Pulmonary artery endothelial cell (primary cell): ENCODE measurements around the gene PDE5A. TPM values are rescaled to one million over a fixed set of nuclear protein-coding genes. Genes with fewer than 3 reads are reported as not detected.
A peak's percentile ranks its signal among the peaks of the same experiment; 100 is the strongest.

Experiments used
- DNase-seq: peaks from one replicate; pipeline ENCODE4 v3.0.0-alpha.2; 2011; ENCODE audit warnings: low read depth, low spot score
- total RNA-seq: library from RNA; depleted of rRNA; stranded (reverse); fragments of >200 nt; gene quantifications from 2 replicates; pipeline ENCODE4 v1.2.3, GENCODE V29; 2014

PDE5A gene
- total RNA-seq, 1 donor from 2014 or later, result 6.4 TPM

GRCh38 chr4:119523399-119523798 lies 105.2 kb downstream of the PDE5A start:
- no peak for DNase-seq

GRCh38 chr4:119521268-119521667 lies 107.3 kb downstream of the PDE5A start:
- DNase-seq, result no peak

- no peak for DNase-seq
Measured at GRCh38 chr4:119518915-119519410, 109.6 kb downstream of the PDE5A start.

GRCh38 chr4:119518230-119518892 lies 110.2 kb downstream of the PDE5A start:
- DNase-seq, result no peak

GRCh38 chr4:119517361-119518229 lies 111.0 kb downstream of the PDE5A start:
- peak; percentile 40 for DNase-seq

GRCh38 chr4:119512398-119512797 lies 116.2 kb downstream of the PDE5A start:
- DNase-seq, result no peak

- DNase-seq, result no peak
Measured at GRCh38 chr4:119510395-119511149, 118.0 kb downstream of the PDE5A start.

GRCh38 chr4:119508281-119508680 lies 120.3 kb downstream of the PDE5A start:
- no peak for DNase-seq

- DNase-seq, result no peak
Measured at GRCh38 chr4:119506806-119507205, 121.8 kb downstream of the PDE5A start.

GRCh38 chr4:119504616-119505015 lies 124.0 kb downstream of the PDE5A start:
- DNase-seq, result no peak

GRCh38 chr4:119501740-119502139 lies 126.9 kb downstream of the PDE5A start:
- no peak for DNase-seq

GRCh38 chr4:119498527-119498926 lies 130.1 kb downstream of the PDE5A start:
- DNase-seq, result no peak

- DNase-seq, result no peak
Measured at GRCh38 chr4:119493886-119494285, 134.7 kb downstream of the PDE5A start.

GRCh38 chr4:119493419-119493818 lies 135.2 kb downstream of the PDE5A start:
- no peak for DNase-seq

- DNase-seq, result peak; percentile 11
Measured at GRCh38 chr4:119490335-119490734, 138.3 kb downstream of the PDE5A start.

- no peak for DNase-seq
Measured at GRCh38 chr4:119489305-119489704, 139.3 kb downstream of the PDE5A start.

GRCh38 chr4:119480331-119480730 lies 148.3 kb downstream of the PDE5A start:
- DNase-seq, result no peak

GRCh38 chr4:119479835-119480234 lies 148.8 kb downstream of the PDE5A start:
- DNase-seq, result no peak

GRCh38 chr4:119479180-119479808 lies 149.3 kb downstream of the PDE5A start:
- no peak for DNase-seq

- DNase-seq, result no peak
Measured at GRCh38 chr4:119478446-119479179, 150.0 kb downstream of the PDE5A start.
